Left kidney (tissue), 2 donors: Measurements from ENCODE around the gene FRG2. TPM values are rescaled to one million over a fixed set of nuclear protein-coding genes. Genes with fewer than 3 reads are reported as not detected.
"Not testable (repeated sequence)": the region's sequence is repeated elsewhere in the genome, so short reads cannot be mapped to it uniquely, and the experiment has no call there.

ENCODE experiments used
- DNase-seq: peaks from one replicate; pipeline ENCODE4 v3.0.0-alpha.2; 2013
- polyA plus RNA-seq: library from polyadenylated mRNA; unstranded; fragments of 120-200 nt; gene quantifications from one replicate; pipeline ENCODE4 v1.2.1, GENCODE V29; 2013; ENCODE audit not compliant: insufficient read length

The FRG2 gene
- polyA plus RNA-seq, 1 donor, result not detected

- no peak for DNase-seq
These were observed 10.4 kb downstream of the FRG2 start for GRCh38 chr4:190016369-190017289.

GRCh38 chr4:190015538-190016368 is 11.3 kb downstream of the FRG2 start:
- DNase-seq, result no peak

DNA sequence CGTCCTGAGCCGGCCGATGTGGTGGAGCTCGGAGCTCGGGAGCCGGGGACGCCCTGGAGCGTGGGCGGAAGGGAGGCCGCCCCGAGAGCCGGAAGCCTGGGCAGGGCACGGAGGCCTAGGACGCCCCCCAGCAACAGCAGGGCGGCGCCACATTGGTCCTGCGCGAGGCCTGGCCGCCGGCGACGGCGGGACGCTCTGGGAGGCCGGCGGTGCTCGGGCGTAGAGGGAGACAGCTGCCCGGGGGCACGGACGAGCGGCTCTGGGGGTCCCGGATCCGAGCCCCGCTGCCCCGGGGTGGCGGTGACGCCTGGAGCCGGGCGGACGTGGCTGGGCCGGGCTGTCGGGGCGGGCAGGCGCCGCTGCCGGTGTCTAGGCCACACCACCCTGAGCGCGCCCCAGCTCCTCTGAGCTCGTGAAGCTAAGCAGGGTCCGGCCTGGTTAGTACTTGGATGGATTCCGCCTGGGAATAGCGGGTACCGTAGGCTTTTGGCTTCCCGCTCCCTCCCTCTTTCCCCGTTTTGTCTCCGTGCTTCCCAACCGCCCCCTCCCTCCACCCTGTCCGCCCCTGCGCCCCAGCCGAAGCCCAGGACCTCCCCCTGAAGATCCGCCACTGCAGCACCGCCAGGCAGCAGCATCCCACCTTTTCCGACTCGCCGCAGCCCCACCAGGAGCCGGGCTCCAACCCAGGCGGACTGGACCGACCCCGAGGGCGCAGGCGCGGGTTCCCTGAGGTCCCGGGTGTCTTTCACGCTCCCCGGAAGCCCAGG is 12.1 kb downstream of the FRG2 start:
- DNase-seq, result no peak

- DNase-seq, result not testable (repeated sequence)
These were observed 37.1 kb downstream of the FRG2 start for GRCh38 chr4:189989941-189990340.

DNA sequence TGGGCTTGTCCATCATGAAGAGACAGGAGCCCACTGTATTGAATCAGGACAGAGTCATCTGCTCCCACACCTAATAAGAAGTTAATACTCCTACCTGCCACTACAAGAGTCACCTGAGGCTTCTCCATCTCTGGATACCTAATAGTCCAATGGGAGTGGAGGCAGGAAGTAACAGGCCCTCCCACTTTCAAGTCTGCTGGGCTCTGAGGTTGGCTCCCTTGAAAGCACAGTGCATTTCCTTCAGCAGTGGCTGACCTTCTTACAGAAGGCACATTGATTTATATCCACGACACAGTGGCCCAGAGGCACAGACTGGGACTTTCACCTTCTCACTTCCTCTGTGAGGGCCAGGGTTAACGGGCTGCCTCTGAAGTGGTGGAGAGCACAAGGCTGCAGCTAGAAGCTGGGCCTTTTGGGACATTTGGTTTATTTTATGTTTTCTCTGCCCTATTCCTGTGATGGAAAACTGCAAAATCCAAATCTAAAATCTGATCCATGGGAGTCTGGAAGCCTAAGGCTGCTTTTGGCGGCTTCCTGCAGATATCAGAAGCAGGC is 38.1 kb downstream of the FRG2 start:
- no peak for DNase-seq

DNA sequence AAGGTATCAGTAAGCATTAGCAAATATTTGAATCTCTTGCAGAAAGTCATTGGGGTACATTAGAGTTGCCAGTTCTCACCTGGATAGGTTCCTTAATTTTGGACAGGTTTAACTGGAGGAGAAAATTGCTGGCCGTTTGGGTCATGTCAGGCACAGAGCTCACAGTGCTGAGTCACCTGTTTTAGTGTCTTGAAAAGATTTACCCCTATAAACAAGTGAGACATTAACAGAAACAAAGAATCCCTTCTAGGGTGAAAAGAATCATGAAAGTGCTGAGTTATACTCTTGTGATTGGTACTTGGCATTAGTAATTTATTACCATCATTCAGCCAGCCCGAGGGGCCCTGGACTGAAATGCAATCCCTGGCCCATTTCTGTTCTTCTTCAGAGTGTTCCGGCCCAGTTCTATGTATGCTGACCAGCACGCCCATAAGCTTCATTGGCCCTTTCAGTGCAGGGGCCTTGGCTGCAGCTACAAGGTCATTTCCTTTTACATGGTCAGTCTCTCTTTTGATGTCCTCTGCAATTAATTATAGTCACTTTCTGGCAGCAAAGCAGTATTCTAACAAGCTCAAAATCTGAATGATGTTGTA is 41.3 kb downstream of the FRG2 start:
- DNase-seq, result not testable (repeated sequence)

DNA sequence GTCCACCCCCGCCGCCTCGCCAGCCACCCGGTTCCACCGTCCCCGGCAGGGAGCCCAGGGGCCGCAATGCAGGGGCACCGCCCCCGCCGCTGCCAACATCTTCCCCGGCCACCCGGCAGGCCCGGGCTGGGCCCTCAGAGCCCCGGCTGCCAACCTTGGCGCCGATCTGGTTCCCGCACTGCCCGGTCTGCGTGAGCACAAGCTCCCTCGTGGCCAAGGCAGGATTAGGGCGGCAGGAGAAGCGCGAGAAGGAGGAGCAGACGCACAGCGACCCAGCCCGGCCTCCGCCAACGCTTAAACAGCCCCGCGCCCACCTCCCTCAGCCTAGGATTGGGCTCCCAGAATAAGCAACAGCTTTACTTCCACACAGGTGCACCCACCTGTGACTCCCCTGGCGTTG is 42.4 kb downstream of the FRG2 start:
- not testable (repeated sequence) for DNase-seq

- DNase-seq, result not testable (repeated sequence)
These were observed 43.0 kb downstream of the FRG2 start for GRCh38 chr4:189983916-189984526.

- no peak for DNase-seq
These were observed 45.1 kb downstream of the FRG2 start for GRCh38 chr4:189981970-189982369.

DNA sequence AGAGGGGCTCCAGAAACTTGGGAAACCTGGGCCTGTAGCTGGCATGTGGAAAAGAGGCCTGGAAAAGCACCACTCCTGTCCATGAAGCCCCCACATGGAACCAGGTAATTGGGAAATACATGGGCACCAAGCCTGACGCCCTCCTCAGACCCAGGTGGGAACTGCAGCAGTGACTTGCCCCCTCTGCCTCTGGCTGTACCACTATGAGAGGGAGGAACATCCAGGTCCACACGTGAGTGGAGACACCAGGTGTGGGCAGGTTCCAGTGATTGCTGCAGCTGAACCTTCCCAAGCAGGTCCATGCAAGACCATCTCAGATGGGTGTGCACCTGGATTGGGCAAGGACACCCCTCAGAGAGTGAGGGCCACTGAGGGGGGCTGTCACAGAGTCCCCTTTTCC is 46.8 kb downstream of the FRG2 start:
- not testable (repeated sequence) for DNase-seq

- DNase-seq, result no peak
These were observed 47.6 kb downstream of the FRG2 start for GRCh38 chr4:189979196-189980047.

Other genes with a start within 250 kb of the FRG2 start
- gene FRG1, start 86.4 kb downstream of the FRG2 start, polyA plus RNA-seq, result 66.7 TPM
- gene DBET, start 37.2 kb upstream of the FRG2 start, polyA plus RNA-seq, result not detected
- gene DUX4, start 146.5 kb upstream of the FRG2 start, polyA plus RNA-seq, result not detected